ENCODE measurements around the gene RALGDS.

- TF ChIP-seq CTCF (IDR thresholded peaks at IDR 0.05) (no peak), POLR2A (IDR thresholded peaks at IDR 0.05) (no peak)
Observed at GRCh38 chr9:133111808-133112662, 9.0 kb downstream of the RALGDS start.

All from esophagus squamous epithelium (tissue), 4 donors.